GM21367 (cell line): ENCODE results near the gene ZNF689.
A peak's percentile ranks its signal among the peaks of the same experiment; 100 is the strongest.

ENCODE experiments used
- ATAC-seq: cut with Tn5 transposase; IDR thresholded peaks from one replicate; pipeline ENCODE4 v1.9.1; 2021; ENCODE audit not compliant: unreplicated experiment

Gene ZNF689

GRCh38 chr16:30609926-30610839, at the start of gene ZNF689:
TSS of gene ZNF689 (minus strand) at chr16:30610389. CDS start at chr16:30610041, 348 bp downstream.
- peak; percentile 83 for ATAC-seq

GRCh38 chr16:30658731-30659506, 48.7 kb upstream of the ZNF689 start:
- ATAC-seq, result peak; percentile 16

- peak; percentile 61 for ATAC-seq
These were observed 47.9 kb upstream of the ZNF689 start, which contains the start of gene FBRS for GRCh38 chr16:30657866-30658730. TSS of gene FBRS (plus strand) at chr16:30658431. CDS start at chr16:30659519, 1,088 bp downstream.

- ATAC-seq, result no peak
These were observed 47.0 kb upstream of the ZNF689 start for GRCh38 chr16:30656974-30657865.

- no peak for ATAC-seq
These were observed 46.2 kb upstream of the ZNF689 start for GRCh38 chr16:30656388-30656787.

- ATAC-seq, result no peak
These were observed 45.7 kb upstream of the ZNF689 start for GRCh38 chr16:30655815-30656347.

- ATAC-seq, result no peak
These were observed 44.7 kb upstream of the ZNF689 start for GRCh38 chr16:30654856-30655255.

- ATAC-seq, result no peak
These were observed 42.5 kb upstream of the ZNF689 start for GRCh38 chr16:30652718-30653117.

- no peak for ATAC-seq
These were observed 41.8 kb upstream of the ZNF689 start for GRCh38 chr16:30652005-30652296.

- peak; percentile 39 for ATAC-seq
These were observed 41.2 kb upstream of the ZNF689 start for GRCh38 chr16:30651124-30652004.

- peak; percentile 64 for ATAC-seq
These were observed 40.4 kb upstream of the ZNF689 start, which contains the start of gene PRR14 for GRCh38 chr16:30650369-30651123. TSS of gene PRR14 (plus strand) at chr16:30650960. CDS start at chr16:30651646, 686 bp downstream.

GRCh38 chr16:30649725-30650368, 39.7 kb upstream of the ZNF689 start:
- ATAC-seq, result no peak

- ATAC-seq, result no peak
These were observed 37.0 kb upstream of the ZNF689 start for GRCh38 chr16:30647274-30647571.

- ATAC-seq, result no peak
These were observed 35.5 kb upstream of the ZNF689 start for GRCh38 chr16:30645727-30646126.

- no peak for ATAC-seq
These were observed 34.2 kb upstream of the ZNF689 start for GRCh38 chr16:30644334-30644830.

GRCh38 chr16:30641378-30641982, 31.3 kb upstream of the ZNF689 start:
- no peak for ATAC-seq

- no peak for ATAC-seq
These were observed 27.8 kb upstream of the ZNF689 start for GRCh38 chr16:30637944-30638343.
